GM12874 (cell line): ENCODE results near the gene BLOC1S1.

Experiments
- CTCF ChIP-seq: IDR thresholded peaks from 2 replicates; pipeline ENCODE4 v1.5.1; 2011; ENCODE audit warnings: low read depth, mild to moderate bottlenecking, control low read depth, low read length, moderate library complexity; ENCODE audit not compliant: insufficient read depth

Gene BLOC1S1

GRCh38 chr12:55715833-55716581, at the start of gene BLOC1S1:
Gene BLOC1S1, plus strand, starts transcription at chr12:55716046. Its CDS starts 6 bp downstream, at chr12:55716052.
- no peak for TF ChIP-seq CTCF

- no peak for TF ChIP-seq CTCF
These were observed 49.3 kb upstream of the BLOC1S1 start for GRCh38 chr12:55666508-55666907.

- TF ChIP-seq CTCF = no peak
These were observed 45.6 kb upstream of the BLOC1S1 start for GRCh38 chr12:55670276-55670675.

GRCh38 chr12:55671746-55672145, 44.1 kb upstream of the BLOC1S1 start:
- TF ChIP-seq CTCF = no peak

- TF ChIP-seq CTCF = no peak
These were observed 42.2 kb upstream of the BLOC1S1 start for GRCh38 chr12:55673638-55674037.

- TF ChIP-seq CTCF = no peak
These were observed 40.2 kb upstream of the BLOC1S1 start for GRCh38 chr12:55675666-55676065.

- TF ChIP-seq CTCF = no peak
These were observed 39.1 kb upstream of the BLOC1S1 start for GRCh38 chr12:55676707-55677106.
